HG03565 (cell line): ENCODE measurements around the gene PLEKHO2.

Experiments
- ATAC-seq: cut with Tn5 transposase; IDR thresholded peaks from one replicate; pipeline ENCODE4 v1.9.1; 2021; ENCODE audit warnings: mild to moderate bottlenecking, moderate library complexity; ENCODE audit not compliant: unreplicated experiment

The PLEKHO2 gene

DNA sequence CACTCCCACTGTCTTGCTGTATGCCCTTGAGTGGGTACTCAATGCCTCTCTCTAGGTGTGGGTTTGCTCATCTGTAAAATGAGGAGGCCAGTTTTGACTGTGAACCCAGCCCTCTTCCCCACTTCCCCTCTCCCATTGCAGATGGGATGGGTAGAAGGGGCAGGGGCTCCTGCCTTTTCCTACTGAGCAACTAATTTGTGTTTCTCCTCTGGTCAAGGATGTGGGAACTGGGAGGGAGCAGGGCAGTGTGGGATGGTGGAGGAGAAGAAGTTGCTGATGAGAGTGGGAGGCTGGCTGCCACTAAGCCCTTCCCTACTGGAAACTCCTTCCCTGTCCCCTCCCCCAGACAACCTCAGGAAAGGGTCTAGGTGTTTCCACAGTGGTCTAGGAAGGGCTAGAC, 49.8 kb downstream of the PLEKHO2 start:
- ATAC-seq, result no peak

DNA sequence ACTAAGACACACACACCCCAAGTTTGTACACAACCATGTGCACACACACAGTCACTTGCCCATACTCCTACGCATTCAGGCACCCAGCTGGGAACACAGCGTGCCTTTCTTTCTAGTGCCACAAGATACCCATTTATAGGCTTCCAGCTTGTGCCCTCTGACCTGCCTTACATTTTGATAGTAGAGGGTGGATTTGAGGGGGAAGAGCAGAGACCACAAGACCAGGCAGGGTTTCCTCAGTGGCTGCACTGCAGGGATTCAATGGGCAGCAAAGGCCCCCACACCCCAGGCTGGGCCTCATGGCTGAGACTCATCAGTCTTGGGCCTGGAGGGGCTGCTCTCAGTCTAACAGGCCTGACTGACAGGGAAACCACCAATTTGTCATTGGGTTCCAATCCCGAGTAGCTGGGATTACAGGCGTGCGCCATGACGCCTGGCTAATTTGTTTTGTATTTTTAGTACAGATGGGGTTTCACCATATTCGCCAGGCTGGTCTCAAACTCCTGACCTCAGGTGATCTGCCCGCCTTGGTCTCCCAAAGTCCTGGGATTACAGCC, 51.2 kb downstream of the PLEKHO2 start:
- ATAC-seq, result no peak

DNA sequence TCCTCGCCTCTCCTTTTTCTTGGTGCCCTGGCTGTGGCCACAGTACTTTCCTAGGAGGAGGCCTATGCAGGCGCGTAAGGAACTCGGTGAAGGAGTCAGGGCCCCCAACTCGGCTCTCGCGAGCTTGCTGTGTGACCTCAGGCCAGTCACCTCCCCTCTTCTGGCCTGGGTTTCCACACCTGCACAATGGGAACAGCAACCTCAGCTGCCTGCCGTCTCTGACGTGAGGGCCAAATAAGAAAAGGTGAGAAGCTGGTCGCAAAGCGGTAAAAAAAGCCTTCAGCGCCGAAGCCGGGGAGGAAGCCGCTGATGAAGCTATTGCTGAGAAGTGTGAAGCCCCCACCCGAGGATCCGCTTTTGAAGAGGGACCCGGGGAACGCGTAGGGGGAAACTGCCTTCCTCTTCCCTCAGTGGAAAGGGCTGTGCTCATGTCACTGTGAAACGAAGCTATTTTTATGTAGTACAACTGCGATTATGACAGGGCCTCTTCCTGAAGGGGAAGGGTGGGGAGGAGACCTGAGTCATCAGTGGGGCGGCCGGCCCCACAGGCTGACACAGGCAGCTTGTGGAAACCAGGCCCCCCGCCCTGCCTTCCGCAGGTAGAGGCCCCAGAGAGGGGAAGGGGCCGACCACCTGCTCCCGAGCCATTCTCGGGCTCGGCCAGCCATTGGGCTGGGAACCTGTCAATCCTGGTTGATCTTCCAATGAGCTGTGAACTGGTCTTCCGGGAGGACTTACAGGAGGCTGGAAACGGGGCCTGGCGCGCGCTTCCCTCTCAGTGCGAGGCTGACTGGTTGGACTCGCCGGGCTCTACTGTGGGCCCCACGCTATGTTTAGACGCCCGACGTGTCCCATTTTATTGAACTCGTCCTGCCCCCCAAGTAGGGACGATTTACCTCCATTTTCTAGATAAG, 52.0 kb downstream of the PLEKHO2 start:
- peak; percentile 49 for ATAC-seq

DNA sequence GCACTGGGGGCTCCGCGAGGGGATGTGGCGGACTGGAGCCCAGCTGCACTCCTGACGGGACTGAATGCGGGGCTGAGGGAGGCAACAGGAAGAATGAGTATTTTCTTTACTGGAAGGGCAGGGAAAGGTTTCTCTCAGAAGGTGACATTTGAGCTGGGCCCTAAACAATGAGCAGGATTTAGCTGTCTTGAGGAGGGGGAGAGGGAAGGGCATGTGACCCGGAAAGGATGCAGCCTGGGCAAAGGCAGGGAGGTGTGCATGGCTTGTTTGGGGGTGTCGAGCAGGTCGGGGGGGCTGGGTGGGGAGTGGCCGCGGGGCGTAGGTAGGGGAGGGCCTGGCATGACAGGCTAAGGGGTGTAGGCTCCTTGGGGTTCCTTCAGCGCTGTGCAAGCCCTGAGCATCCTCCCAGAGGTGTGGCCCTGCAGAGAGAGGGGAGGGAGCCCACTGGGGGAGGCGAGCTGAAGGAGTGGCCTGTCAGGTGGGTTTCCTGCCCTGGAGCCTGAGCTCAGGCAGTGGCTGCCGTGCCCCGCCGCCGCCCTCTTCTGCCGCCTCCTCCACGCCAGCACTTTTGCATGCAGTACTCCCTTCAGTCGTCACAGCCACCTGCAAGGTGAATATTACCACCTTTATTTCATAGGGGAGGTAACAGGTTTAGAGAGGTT, 52.8 kb downstream of the PLEKHO2 start:
- ATAC-seq, result no peak

DNA sequence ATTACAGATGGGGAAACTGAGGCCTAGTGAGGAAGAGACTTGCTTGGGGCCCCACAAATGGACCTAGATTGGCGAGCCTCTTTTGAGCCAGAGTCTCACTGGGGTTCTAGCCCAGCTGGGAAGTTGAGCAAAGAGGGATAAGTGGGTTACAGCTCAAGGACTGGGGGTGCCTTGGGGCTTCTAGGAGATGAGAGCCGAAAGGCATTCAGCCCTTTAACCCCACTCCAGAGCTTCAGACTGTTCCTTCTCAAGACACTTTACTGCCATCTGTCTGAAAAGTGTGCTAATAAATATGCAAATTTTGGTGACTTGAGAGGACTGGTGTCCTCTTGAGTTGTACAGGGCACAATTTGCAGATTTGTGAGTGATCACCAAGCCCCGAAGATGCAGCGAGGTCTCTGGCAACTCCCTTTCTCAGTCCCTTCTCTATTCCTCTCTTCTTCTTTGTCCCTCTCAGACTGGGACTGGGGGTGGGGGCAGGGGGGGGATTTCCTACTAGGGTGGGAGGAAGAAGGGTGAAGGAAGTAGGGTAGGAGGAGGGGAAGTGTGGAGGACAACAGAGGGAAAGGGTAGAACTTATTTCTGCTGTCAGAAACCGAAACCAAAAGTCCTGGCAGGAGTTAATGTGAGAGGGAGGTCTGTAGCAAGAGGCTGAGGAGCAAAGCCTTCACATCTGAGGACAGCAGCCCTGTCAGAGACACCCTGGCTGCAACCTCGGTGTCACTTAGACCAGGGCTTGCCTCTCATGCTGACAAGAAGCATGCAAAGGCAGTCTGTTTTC, 53.8 kb downstream of the PLEKHO2 start:
- peak; percentile 27 for ATAC-seq

DNA sequence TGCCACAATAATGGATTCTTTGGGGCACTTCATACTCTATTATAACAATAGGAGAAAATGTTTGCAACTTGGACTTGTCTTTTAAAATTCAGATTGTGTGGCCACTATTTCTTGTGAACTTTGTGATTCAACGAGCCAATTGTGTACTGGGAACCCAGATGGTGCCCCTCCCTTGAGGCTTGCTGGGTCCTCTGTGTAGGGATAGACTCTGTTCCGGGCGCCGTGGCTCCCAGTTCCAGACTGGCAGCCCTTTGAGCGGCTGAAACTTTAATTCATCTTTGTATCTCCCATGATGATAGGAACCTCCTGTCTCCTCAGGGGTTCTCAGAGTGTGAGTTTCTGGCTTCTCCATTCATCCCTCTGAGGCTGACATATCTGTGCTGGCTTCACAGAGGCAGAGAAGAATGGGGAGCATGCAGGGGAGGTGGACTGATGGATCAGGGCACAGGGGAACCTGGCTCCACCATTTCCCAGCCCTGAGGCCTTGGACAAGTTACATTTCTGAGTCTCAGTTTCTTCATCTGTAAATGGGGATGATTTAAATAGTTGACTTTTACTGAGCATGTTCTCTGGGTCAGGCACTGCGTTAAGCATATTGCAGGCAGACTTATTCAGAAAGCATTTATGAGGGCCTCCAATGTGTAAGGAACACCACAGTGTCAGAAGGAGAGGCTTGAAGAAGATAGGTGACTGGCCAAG, 54.8 kb downstream of the PLEKHO2 start:
- ATAC-seq, result no peak

DNA sequence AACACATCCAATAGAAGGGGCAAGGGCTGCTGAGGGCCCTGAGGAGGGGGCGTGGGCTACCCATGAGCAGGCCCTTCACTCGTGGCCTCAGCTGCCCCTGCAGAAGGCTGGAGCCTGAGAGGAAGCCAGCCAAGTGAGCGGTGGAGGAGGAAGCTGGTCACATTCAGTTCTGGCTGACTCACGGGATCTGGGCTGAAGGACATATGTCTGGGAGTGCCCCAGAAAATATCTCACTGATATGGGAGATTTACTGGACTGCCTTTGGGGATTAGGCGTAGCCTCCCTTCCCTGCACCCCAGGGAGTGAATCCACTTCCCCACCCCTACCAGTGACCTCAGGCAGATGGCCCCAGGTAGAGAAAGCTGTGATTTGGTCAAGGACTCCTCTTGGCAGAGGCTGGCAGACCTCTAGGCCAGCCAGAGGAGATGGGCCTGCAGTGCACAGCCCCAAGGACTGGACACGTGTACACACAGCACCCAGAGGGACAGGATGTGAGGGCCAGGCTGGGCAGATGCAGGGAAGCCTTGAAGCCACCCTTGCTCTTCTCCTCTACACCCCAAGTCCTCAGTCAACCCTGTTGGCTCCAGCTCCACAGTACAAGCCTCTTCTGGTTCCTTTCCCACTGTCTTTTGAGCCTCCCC, 55.8 kb downstream of the PLEKHO2 start:
- no peak for ATAC-seq

DNA sequence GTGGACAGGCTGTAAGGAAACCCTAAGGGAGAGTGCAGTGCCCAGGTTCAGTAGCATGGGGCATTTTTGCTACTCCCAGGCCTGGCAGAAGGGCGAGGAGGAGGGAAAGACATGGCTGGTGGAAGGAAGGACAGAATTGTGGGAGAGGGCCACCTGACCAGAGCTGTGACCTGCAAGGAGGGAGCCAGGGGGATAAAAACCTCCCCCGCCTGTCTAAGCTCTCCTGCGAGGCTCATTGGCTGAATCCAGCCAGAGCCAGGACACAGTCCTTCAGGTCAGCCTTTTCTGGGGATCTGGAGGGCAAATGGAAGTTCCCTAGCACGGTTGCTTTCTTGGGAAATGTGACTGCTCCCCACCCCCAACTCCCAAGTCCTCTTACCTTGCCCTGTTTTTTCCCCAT, 56.7 kb downstream of the PLEKHO2 start:
- no peak for ATAC-seq

DNA sequence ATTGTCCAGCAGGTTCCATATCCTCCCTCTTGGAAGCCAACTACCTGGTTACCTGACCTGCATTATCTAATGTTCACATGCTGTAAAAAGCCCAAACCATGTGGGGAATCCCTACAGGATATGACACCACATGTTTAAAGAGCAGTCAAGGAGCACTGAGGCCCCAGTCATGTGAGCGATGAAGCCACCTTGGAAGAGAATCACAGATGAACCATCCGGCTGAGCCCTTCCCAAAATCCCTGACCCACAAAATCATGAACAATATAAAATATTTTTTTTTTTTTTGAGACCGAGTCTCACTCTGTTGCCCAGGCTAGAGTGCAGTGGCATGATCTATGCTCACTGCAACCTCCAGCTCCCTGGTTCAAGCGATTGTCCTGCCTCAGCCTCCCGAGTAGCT, 59.4 kb downstream of the PLEKHO2 start:
- ATAC-seq, result no peak

DNA sequence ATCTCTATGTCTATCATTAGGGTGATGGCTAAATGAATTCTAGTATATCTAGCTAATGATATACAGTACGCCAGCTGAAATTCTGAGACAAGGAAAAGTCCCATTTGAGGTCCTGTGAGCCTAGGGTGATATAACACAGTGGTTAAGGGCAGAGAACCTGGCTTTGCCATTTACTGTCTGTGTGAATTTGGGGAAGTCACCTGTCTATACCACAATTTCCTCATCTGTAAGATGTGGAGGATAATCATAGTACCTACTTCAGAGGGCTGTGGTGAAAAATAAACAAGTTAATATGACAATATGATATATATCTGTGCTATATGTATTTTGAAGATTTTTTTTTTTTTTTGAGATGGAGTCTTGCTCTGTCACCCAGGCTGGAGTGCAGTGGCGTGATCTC, 60.2 kb downstream of the PLEKHO2 start:
- no peak for ATAC-seq

DNA sequence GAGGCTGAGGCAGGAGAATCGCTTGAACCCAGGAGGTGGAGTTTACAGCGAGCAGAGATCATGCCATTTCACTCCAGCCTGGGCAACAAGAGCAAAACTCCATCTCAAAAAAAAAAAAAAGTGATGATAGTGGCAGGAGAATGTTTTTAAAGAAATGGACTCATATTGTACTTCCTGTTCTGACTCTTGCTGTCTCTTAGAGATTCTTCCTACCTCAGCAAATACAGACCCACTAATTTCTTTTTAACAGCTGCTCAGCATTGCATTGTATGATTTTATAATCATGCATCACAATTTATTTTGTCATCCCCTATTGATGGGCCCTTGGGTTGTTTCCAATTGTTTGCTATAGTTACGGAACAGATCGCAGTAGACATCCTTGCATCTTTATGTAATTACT, 61.1 kb downstream of the PLEKHO2 start:
- no peak for ATAC-seq

DNA sequence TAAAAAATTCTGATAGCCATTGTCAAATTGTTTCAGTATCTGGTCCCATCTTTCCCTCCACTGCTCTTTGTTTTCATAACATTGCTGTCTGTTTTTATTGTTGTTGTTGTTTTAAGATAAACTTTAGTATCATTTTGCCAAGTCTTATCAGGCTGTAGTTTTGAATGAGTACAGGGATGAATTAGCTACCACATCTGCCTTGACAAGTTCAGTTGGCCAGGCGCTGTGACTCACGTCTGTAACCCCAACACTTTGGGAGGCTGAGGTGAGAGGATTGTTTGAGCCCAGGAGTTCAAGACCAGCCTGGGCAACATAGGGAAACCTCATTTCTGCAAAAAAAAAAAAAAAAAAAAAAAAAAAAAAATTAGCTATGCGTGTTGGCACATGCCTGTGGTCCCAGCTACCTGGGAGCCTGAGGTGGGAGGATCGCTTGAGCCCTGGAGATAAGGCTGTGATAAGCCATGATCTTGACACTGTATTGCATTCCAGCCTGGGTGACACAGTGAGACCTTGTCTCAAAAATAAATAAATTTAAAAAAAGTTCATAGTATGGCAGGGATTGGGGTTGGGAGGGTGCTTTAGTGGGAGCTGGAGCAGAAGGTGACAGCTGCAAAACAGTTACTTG, 61.7 kb downstream of the PLEKHO2 start:
- ATAC-seq, result no peak

DNA sequence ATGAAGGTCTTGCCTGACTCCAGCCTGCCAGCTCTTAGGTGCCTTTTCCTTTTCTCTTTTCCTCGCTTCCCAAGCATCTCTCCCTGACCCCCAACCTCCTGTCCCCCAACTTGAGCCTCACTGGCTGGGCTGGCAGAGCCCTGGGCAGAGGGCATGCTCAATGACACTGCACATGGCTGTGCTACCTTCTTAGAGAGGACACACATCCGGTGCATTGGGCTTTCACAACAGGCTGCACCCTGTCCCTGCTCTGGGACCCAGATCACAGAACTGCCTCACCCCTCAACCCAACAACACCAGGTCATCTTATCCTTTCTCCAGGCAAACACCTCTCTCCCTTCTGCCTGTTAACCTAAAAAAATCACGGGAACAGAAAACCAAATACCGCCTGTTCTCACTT, 62.5 kb downstream of the PLEKHO2 start:
- no peak for ATAC-seq

DNA sequence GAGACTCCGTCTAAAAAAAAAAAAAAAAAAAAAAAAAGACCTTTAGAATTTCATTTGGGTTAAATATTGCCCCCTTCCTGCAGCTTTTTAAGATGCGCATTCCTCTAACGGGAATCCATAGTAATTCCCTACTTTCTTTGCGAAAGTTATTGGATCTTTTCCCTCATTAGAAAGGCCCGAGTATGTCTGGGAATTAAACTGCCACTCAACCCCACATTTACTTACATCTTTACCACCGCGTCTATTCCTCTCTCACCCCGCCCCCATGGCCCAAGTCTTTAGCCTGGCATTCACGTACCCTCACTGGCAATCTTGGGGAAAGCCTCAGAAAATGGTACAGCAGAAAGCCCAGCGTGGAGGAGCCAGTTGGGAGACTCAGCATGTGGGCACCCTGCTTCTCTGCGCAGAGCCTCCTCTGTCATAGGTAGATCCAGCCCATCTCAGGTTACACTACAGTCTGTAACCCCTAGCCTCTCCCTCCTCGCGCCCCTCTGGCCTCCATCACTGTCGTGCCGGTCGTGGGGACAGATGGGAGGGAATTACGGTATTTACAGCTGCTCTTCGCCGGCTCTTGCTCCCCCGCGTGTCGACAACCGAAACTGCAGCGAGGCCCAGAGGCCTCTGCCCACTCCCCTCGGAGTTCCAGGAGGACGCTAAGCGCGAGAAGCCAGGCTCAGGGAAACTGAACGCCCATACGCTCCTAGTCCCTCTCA, 63.6 kb downstream of the PLEKHO2 start:
- no peak for ATAC-seq

DNA sequence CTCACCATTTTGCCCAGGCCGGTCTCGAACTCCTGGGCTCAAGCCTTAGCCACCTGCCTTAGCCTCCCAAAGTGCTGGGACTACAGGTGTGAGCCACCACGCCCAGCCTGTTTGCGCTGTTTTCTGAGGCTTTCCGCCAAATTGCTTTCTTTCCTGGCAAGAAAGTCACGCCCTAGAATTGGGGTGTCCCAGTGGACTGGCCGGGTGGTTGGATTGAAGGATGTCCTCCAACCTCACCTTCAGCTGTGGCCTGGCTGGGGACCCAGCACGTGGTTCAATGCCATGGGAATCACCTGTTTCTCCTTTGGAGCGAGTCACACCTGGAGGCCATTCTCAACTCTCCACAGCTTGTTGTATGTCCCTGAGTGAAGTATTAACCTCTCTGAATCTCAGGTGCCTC, 64.2 kb downstream of the PLEKHO2 start:
- no peak for ATAC-seq

DNA sequence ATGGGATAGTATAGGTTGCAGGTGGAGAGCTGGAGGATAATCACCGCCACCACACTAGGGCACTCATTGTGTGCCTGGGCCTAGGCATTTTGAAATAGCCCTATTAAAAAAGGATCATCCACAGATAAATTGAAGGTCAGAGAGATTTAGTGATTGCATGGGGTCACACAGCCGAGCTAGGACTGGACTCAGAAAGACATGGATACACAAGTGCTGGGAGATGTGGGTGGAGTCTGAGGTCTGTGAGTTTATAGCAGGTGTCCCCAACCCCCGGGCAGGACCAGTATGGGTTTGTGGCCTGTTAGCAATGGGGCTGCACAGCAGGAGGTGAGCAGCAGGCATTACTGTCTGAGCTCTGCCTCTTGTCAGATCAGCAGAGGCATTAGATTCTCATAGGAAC, 64.7 kb downstream of the PLEKHO2 start:
- no peak for ATAC-seq

DNA sequence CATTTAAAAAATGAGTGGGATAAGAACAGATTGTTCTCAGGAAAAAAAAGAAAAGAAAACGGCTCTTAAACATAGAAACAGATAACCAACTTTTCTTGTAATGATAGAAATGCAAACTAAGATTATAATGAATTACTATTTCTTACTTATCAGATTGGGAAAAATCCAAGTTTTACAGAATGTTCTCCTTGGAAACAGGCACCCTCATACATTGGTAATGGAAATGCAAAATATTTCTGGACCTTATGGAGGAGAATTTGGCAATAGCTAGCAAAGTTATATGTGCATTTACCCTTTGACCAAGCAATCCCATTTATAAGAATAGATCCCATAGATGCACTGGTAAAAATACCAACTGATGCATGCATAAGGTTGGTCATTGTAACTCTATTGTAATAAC, 66.3 kb downstream of the PLEKHO2 start:
- ATAC-seq, result no peak

DNA sequence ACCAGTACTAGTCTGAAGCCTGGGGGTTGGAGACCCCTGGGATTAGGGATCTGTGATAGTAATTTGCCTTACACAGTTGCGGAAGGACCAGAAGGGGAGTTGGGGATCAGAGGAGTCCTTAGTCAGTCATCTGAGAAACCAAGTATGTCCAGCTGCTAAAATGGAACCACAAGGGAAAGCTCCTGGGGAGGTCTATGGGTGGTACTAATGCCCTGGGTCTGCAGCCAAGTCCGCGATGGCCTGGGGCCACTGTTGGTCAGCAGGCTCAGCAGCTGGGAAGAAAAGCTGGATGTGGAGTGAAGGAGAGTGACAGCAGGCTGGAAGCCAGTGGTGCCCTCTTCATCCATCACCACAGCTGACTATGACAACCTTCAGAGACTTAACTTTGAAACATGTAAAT, 67.8 kb downstream of the PLEKHO2 start:
- ATAC-seq, result no peak
